Left lung (tissue), 10 donors: ENCODE measurements around the gene FBL. TPM values are rescaled to one million over a fixed set of nuclear protein-coding genes. Genes with fewer than 3 reads are reported as not detected.
"Not testable (repeated sequence)": the region's sequence is repeated elsewhere in the genome, so short reads cannot be mapped to it uniquely, and the experiment has no call there.

Experiments used
- ATAC-seq: fragments of 200-7000 bp; cut with Tn5 transposase; one replicate; pipeline ENCODE4 v1.9.1; 2020; ENCODE audit warnings: moderate library complexity
- DNase-seq, 4 donors: peaks; one replicate each; pipeline ENCODE4 v3.0.0-alpha.2; 2013 to 2020
- H3K27ac ChIP-seq, 2 donors: fragments of 200-600 bp; sonication (generic) in 1 of 2; one replicate each; pipeline versions ENCODE4 v1.5.0 to v1.8.0; 2020 to 2021
- H3K27me3 ChIP-seq, 2 donors: fragments of 200-600 bp; sonication (generic) in 1 of 2; one replicate each; pipeline versions ENCODE4 v1.5.0 to v1.8.0; 2020 to 2021
- H3K36me3 ChIP-seq, 2 donors: fragments of 200-600 bp; sonication (generic) in 1 of 2; one replicate each; pipeline versions ENCODE4 v1.5.0 to v1.8.0; 2020 to 2021
- H3K4me1 ChIP-seq, 2 donors: fragments of 200-600 bp; one replicate each; pipeline ENCODE4 v1.8.0; 2021
- H3K4me3 ChIP-seq, 2 donors: fragments of 200-600 bp; sonication (generic) in 1 of 2; one replicate each; pipeline versions ENCODE4 v1.5.0 to v1.8.0; 2020 to 2021; ENCODE audit warnings: mild to moderate bottlenecking in 1 of 2
- H3K9me3 ChIP-seq, 2 donors: fragments of 200-600 bp; sonication (generic) in 1 of 2; one replicate each; pipeline versions ENCODE4 v1.5.0 to v1.8.0; 2020 to 2021
- CTCF ChIP-seq, 2 donors: fragments of 200-600 bp; sonication (generic) in 1 of 2; IDR thresholded peaks; one replicate each; pipeline versions ENCODE4 v1.5.0 to v1.8.0; 2021; ENCODE audit warnings: antibody characterized with exemption in 2 of 2
- intact Hi-C, 2 donors: fragments of 100-400 bp; cut with DNase I; formaldehyde crosslinking; loops; one replicate each; pipeline versions ENCODE4 v1.11.2 to v1.14.2; 2022
- polyA plus RNA-seq, 6 donors: library from polyadenylated mRNA; unstranded; fragments of 120-200 nt; gene quantifications; one replicate each; pipeline ENCODE4 v1.2.1, GENCODE V29; 2013; ENCODE audit not compliant: insufficient read length in 6 of 6
- total RNA-seq, 2 donors: library from RNA; stranded (reverse); fragmentation: NEBNext Ultra II Directional; extraction: Animal tissue kit (Norgen Biotek cat#: 25700); gene quantifications; one replicate each; pipeline ENCODE4 v1.2.1, GENCODE V29; 2021
- donor health status: DM: no; HTN: yes; CAD: no.
- donor health status: DM: no; HTN: no; CAD: no.

FBL gene
- total and polyA plus RNA-seq, 8 donors = 82.5 to 375 (median 340) TPM

- intact Hi-C loops = no loop called here
- DNase-seq = no peak
These were observed 44.8 kb upstream of the FBL start for GRCh38 chr19:39890755-39891551.

GRCh38 chr19:39889872-39890754 lies 43.9 kb upstream of the FBL start:
- intact Hi-C loops, ATAC-seq, H3K36me3 ChIP-seq, H3K27ac ChIP-seq, H3K4me3 ChIP-seq, H3K9me3 ChIP-seq, H3K4me1 ChIP-seq: not testable (repeated sequence)
- DNase-seq = peak in 1 of 4 donors; percentile 83
- peaks cover 0 to 36% of the 10 kb centered on the region in 2 donors for H3K27me3 ChIP-seq

More at GRCh38 chr19:39890755-39891551, 44.8 kb upstream of the FBL start:
- no peak for TF ChIP-seq CTCF (IDR thresholded peaks at IDR 0.05)
- Histone ChIP-seq H3K27me3 (peaks cover 0 to 36% of the 10 kb centered on the region in 2 donors), H3K36me3 (no peaks in the 10 kb centered on the region), H3K4me3 (no peak overlapping the region), H3K27ac (no peak overlapping the region), H3K4me1 (peaks cover 0 to 5% of the 10 kb centered on the region in 2 donors), H3K9me3 (no peaks in the 10 kb centered on the region)
- ATAC-seq = no peak

GRCh38 chr19:39887456-39887951 lies 41.3 kb upstream of the FBL start:
- H3K27ac ChIP-seq, H3K36me3 ChIP-seq, DNase-seq, ATAC-seq, H3K4me1 ChIP-seq, H3K9me3 ChIP-seq, intact Hi-C loops, H3K4me3 ChIP-seq: not testable (repeated sequence)
- peaks cover 0 to 26% of the 10 kb centered on the region in 2 donors for H3K27me3 ChIP-seq

- H3K4me1 ChIP-seq, H3K4me3 ChIP-seq, H3K36me3 ChIP-seq, DNase-seq, ATAC-seq, intact Hi-C loops, H3K27ac ChIP-seq, H3K9me3 ChIP-seq: not testable (repeated sequence)
- peaks cover 0 to 11% of the 10 kb centered on the region in 2 donors for H3K27me3 ChIP-seq
These were observed 39.8 kb upstream of the FBL start for GRCh38 chr19:39885821-39886554.

GRCh38 chr19:39884721-39885120 lies 38.5 kb upstream of the FBL start:
- H3K4me3 ChIP-seq, ATAC-seq, H3K36me3 ChIP-seq, H3K27me3 ChIP-seq, DNase-seq, H3K27ac ChIP-seq, intact Hi-C loops, H3K4me1 ChIP-seq, H3K9me3 ChIP-seq: not testable (repeated sequence)

- H3K27me3 ChIP-seq, ATAC-seq, DNase-seq, H3K4me3 ChIP-seq, H3K9me3 ChIP-seq, intact Hi-C loops, H3K27ac ChIP-seq, H3K36me3 ChIP-seq, H3K4me1 ChIP-seq: not testable (repeated sequence)
These were observed 36.5 kb upstream of the FBL start for GRCh38 chr19:39882645-39883044.

GRCh38 chr19:39881495-39882110 lies 35.4 kb upstream of the FBL start:
- intact Hi-C loops, H3K27ac ChIP-seq, H3K9me3 ChIP-seq, H3K4me1 ChIP-seq, H3K27me3 ChIP-seq, DNase-seq, H3K4me3 ChIP-seq, H3K36me3 ChIP-seq: not testable (repeated sequence)
- ATAC-seq = peak; percentile 84

GRCh38 chr19:39880241-39880640 lies 34.1 kb upstream of the FBL start:
- H3K9me3 ChIP-seq, H3K4me3 ChIP-seq, H3K4me1 ChIP-seq, H3K27ac ChIP-seq, intact Hi-C loops, H3K36me3 ChIP-seq, ATAC-seq, DNase-seq: not testable (repeated sequence)
- H3K27me3 ChIP-seq = peaks cover 0 to 10% of the 10 kb centered on the region in 2 donors

- peaks cover 0 to 15% of the 10 kb centered on the region in 2 donors for H3K27me3 ChIP-seq
- H3K27ac ChIP-seq, H3K4me1 ChIP-seq, DNase-seq, H3K9me3 ChIP-seq, H3K4me3 ChIP-seq, ATAC-seq, intact Hi-C loops, H3K36me3 ChIP-seq: not testable (repeated sequence)
These were observed 33.6 kb upstream of the FBL start for GRCh38 chr19:39879796-39880195.

- DNase-seq, H3K4me3 ChIP-seq, intact Hi-C loops, H3K4me1 ChIP-seq, ATAC-seq, H3K27ac ChIP-seq, H3K9me3 ChIP-seq, H3K36me3 ChIP-seq: not testable (repeated sequence)
- peaks cover 0 to 16% of the 10 kb centered on the region in 2 donors for H3K27me3 ChIP-seq
These were observed 32.7 kb upstream of the FBL start for GRCh38 chr19:39878866-39879265.
